HCT116 (cell line): ENCODE data around the gene RAET1E. TPM values are rescaled to one million over a fixed set of nuclear protein-coding genes. Genes with fewer than 3 reads are reported as not detected.

Experiments
- EGR1 ChIP-seq: IDR thresholded peaks from 2 replicates; pipeline ENCODE4 v1.6.1; 2012; ENCODE audit warnings: low read depth
- ELF1 ChIP-seq: IDR thresholded peaks from 2 replicates; pipeline ENCODE4 v1.6.1; 2012; ENCODE audit warnings: low read depth, borderline replicate concordance
- EZH2phosphoT487 ChIP-seq: fragments of 200-600 bp; IDR thresholded peaks from 2 replicates; pipeline ENCODE4 v1.6.1; 2018; ENCODE audit warnings: antibody characterized with exemption, borderline replicate concordance
- FOSL1 ChIP-seq: IDR thresholded peaks from 2 replicates; pipeline ENCODE4 v1.6.1; 2012; ENCODE audit warnings: low read depth
- JUND ChIP-seq: IDR thresholded peaks from 2 replicates; pipeline ENCODE4 v1.6.1; 2012
- RAD21 ChIP-seq: IDR thresholded peaks from 2 replicates; pipeline ENCODE4 v1.6.1; 2012; ENCODE audit warnings: low read depth, mild to moderate bottlenecking
- SIN3A ChIP-seq: IDR thresholded peaks from 2 replicates; pipeline ENCODE4 v1.6.1; 2012; ENCODE audit warnings: low read depth
- SP1 ChIP-seq: IDR thresholded peaks from 2 replicates; pipeline ENCODE4 v1.6.1; 2012; ENCODE audit warnings: low read depth
- SRF ChIP-seq: IDR thresholded peaks from 2 replicates; pipeline ENCODE4 v1.6.1; 2012; ENCODE audit warnings: low read depth
- YY1 ChIP-seq: IDR thresholded peaks from 2 replicates; pipeline ENCODE4 v1.6.1; 2011; ENCODE audit warnings: low read length, low read depth, moderate library complexity, mild to moderate bottlenecking; ENCODE audit not compliant: insufficient replicate concordance; ENCODE audit errors: extremely low read depth
- ZFX ChIP-seq: fragments of 450-650 bp; IDR thresholded peaks from 2 replicates; pipeline ENCODE4 v1.6.1; 2017
- total RNA-seq: library from RNA; stranded (reverse); gene quantifications from one replicate; pipeline ENCODE4 v1.2.1, GENCODE V29; 2021; ENCODE audit not compliant: unreplicated experiment
- TF ChIP-seq, protein P1 (sequence below): IDR thresholded peaks from 2 replicates; pipeline ENCODE4 v1.6.1; 2012; ENCODE audit warnings: low read depth
- TF ChIP-seq, protein P2 (sequence below), 3 experiments: fragments of 200-600 bp in 1 of 3; sonication (generic) in 1 of 3; IDR thresholded peaks in 2 of 3; conservative IDR thresholded peaks in 1 of 3; 2 replicates each; pipeline ENCODE4 v1.5.1; 2012 to 2017; ENCODE audit warnings: low read depth in 2 of 3, low read length in 2 of 3, antibody characterized with exemption in 1 of 3, borderline replicate concordance in 1 of 3, control low read depth in 1 of 3, mild to moderate bottlenecking in 1 of 3, mixed read lengths in 1 of 3, mixed run types in 1 of 3, moderate library complexity in 1 of 3; ENCODE audit not compliant: insufficient read depth in 1 of 3

The RAET1E gene
- total RNA-seq, 1 experiment from 2014 or later: 3.9 TPM

DNA sequence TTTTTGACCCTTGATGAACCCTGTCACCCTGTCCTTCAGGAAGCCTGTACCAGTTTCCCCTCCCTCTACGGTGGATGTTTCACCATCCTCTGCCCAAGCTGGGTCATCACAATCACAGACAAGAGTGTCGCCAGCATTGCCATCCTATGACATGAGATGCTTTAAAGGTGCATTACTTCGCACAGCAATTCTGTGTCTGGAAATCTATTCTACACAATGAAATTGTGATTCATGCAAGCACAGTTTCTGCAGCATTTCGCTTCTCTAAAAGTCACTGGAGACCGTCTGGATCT is 41.4 kb upstream of the RAET1E start (continued):
- TF ChIP-seq, protein P1, sequence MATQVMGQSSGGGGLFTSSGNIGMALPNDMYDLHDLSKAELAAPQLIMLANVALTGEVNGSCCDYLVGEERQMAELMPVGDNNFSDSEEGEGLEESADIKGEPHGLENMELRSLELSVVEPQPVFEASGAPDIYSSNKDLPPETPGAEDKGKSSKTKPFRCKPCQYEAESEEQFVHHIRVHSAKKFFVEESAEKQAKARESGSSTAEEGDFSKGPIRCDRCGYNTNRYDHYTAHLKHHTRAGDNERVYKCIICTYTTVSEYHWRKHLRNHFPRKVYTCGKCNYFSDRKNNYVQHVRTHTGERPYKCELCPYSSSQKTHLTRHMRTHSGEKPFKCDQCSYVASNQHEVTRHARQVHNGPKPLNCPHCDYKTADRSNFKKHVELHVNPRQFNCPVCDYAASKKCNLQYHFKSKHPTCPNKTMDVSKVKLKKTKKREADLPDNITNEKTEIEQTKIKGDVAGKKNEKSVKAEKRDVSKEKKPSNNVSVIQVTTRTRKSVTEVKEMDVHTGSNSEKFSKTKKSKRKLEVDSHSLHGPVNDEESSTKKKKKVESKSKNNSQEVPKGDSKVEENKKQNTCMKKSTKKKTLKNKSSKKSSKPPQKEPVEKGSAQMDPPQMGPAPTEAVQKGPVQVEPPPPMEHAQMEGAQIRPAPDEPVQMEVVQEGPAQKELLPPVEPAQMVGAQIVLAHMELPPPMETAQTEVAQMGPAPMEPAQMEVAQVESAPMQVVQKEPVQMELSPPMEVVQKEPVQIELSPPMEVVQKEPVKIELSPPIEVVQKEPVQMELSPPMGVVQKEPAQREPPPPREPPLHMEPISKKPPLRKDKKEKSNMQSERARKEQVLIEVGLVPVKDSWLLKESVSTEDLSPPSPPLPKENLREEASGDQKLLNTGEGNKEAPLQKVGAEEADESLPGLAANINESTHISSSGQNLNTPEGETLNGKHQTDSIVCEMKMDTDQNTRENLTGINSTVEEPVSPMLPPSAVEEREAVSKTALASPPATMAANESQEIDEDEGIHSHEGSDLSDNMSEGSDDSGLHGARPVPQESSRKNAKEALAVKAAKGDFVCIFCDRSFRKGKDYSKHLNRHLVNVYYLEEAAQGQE: no peak
- TF ChIP-seq FOSL1: no peak
- no peak for TF ChIP-seq ELF1
- no peak for TF ChIP-seq RAD21
- TF ChIP-seq ZFX: no peak
- no peak for TF ChIP-seq EGR1
- TF ChIP-seq EZH2phosphoT487: no peak
- no peak for TF ChIP-seq YY1
- TF ChIP-seq JUND: no peak
- TF ChIP-seq, protein P2, sequence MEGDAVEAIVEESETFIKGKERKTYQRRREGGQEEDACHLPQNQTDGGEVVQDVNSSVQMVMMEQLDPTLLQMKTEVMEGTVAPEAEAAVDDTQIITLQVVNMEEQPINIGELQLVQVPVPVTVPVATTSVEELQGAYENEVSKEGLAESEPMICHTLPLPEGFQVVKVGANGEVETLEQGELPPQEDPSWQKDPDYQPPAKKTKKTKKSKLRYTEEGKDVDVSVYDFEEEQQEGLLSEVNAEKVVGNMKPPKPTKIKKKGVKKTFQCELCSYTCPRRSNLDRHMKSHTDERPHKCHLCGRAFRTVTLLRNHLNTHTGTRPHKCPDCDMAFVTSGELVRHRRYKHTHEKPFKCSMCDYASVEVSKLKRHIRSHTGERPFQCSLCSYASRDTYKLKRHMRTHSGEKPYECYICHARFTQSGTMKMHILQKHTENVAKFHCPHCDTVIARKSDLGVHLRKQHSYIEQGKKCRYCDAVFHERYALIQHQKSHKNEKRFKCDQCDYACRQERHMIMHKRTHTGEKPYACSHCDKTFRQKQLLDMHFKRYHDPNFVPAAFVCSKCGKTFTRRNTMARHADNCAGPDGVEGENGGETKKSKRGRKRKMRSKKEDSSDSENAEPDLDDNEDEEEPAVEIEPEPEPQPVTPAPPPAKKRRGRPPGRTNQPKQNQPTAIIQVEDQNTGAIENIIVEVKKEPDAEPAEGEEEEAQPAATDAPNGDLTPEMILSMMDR (IDR thresholded peaks at IDR 0.05 in 2 of 3, conservative IDR thresholded peaks at IDR 0.05 in 1 of 3; ENCODE audit: borderline replicate concordance in 1 of 3, insufficient read depth in 1 of 3, low read depth in 2 of 3, low read length in 2 of 3): no peak
- TF ChIP-seq SRF: no peak
- no peak for TF ChIP-seq SP1
- TF ChIP-seq SIN3A: no peak
